Measurements from ENCODE around the gene TENT4B.
"Not testable (repeated sequence)": the region's sequence is repeated elsewhere in the genome, so short reads cannot be mapped to it uniquely, and the experiment has no call there.

The TENT4B gene

GRCh38 chr16:50154420-50154950, 1.4 kb downstream of the TENT4B start:
- DNase-seq (ENCODE audit: low read depth), result no peak

GRCh38 chr16:50155925-50156324, 2.8 kb downstream of the TENT4B start:
- DNase-seq (ENCODE audit: low read depth), result no peak

GRCh38 chr16:50156590-50156989, 3.5 kb downstream of the TENT4B start:
- DNase-seq (ENCODE audit: low read depth), result no peak

- DNase-seq (ENCODE audit: low read depth), result no peak
Measured at GRCh38 chr16:50160495-50161164, 7.5 kb downstream of the TENT4B start.

- no peak for DNase-seq (ENCODE audit: low read depth)
Measured at GRCh38 chr16:50161950-50162349, 8.8 kb downstream of the TENT4B start.

GRCh38 chr16:50165473-50165872, 12.4 kb downstream of the TENT4B start:
- DNase-seq (ENCODE audit: low read depth), result no peak

GRCh38 chr16:50166511-50167500, 13.7 kb downstream of the TENT4B start:
- no peak for DNase-seq (ENCODE audit: low read depth)

GRCh38 chr16:50167556-50167955, 14.4 kb downstream of the TENT4B start:
- no peak for DNase-seq (ENCODE audit: low read depth)

GRCh38 chr16:50169555-50170096, 16.5 kb downstream of the TENT4B start:
- no peak for DNase-seq (ENCODE audit: low read depth)

GRCh38 chr16:50171773-50172172, 18.7 kb downstream of the TENT4B start:
- DNase-seq (ENCODE audit: low read depth), result not testable (repeated sequence)

GRCh38 chr16:50172195-50172922, 19.3 kb downstream of the TENT4B start:
- no peak for DNase-seq (ENCODE audit: low read depth)

GRCh38 chr16:50173316-50173715, 20.2 kb downstream of the TENT4B start:
- DNase-seq (ENCODE audit: low read depth), result no peak

- DNase-seq (ENCODE audit: low read depth), result no peak
Measured at GRCh38 chr16:50178491-50178941, 25.4 kb downstream of the TENT4B start.

- no peak for DNase-seq (ENCODE audit: low read depth)
Measured at GRCh38 chr16:50182441-50182840, 29.3 kb downstream of the TENT4B start.

GRCh38 chr16:50183316-50183715, 30.2 kb downstream of the TENT4B start:
- DNase-seq (ENCODE audit: low read depth), result no peak

- no peak for DNase-seq (ENCODE audit: low read depth)
Measured at GRCh38 chr16:50185005-50185505, 31.9 kb downstream of the TENT4B start.

GRCh38 chr16:50188619-50189136, 35.6 kb downstream of the TENT4B start:
- no peak for DNase-seq (ENCODE audit: low read depth)

- no peak for DNase-seq (ENCODE audit: low read depth)
Measured at GRCh38 chr16:50190292-50190691, 37.2 kb downstream of the TENT4B start.

- no peak for DNase-seq (ENCODE audit: low read depth)
Measured at GRCh38 chr16:50192386-50193050, 39.4 kb downstream of the TENT4B start.

- DNase-seq (ENCODE audit: low read depth), result no peak
Measured at GRCh38 chr16:50193594-50193993, 40.5 kb downstream of the TENT4B start.

GRCh38 chr16:50195276-50195675, 42.2 kb downstream of the TENT4B start:
- no peak for DNase-seq (ENCODE audit: low read depth)
